ENCODE data around the gene TM4SF1. TPM values are rescaled to one million over a fixed set of nuclear protein-coding genes. Genes with fewer than 3 reads are reported as not detected.

The TM4SF1 gene
- total and polyA plus RNA-seq, 10 donors, result 31.0 to 260 (median 123) TPM

GRCh38 chr3:149319750-149320149 lies 57.7 kb downstream of the TM4SF1 start:
- no peaks in the 10 kb centered on the region for H3K27me3 ChIP-seq (replicated peaks in 1 of 7)
- no peak overlapping the region for H3K27ac ChIP-seq
- WGBS, 5 donors, result 93 to 99% (median 95%) methylated on average over 3 of the region's 3 CpGs
- DNase-seq, result no peak
- H3K36me3 ChIP-seq, result peaks cover 0 to 47% (median 3%) of the 10 kb centered on the region in 6 donors
- no peak overlapping the region for H3K4me3 ChIP-seq
- no peaks in the 10 kb centered on the region for H3K4me1 ChIP-seq
- intact Hi-C loops (cut with DNase I; ENCODE audit: low total_unique reads), result no loop called here
- no peaks in the 10 kb centered on the region for H3K9me3 ChIP-seq
- TF ChIP-seq CTCF (IDR thresholded peaks at IDR 0.05 in 8 of 11, conservative IDR thresholded peaks at IDR 0.05 in 3 of 11), result no peak
- no peak for TF ChIP-seq POLR2A (IDR thresholded peaks at IDR 0.05)
- TF ChIP-seq POLR2AphosphoS5 (IDR thresholded peaks at IDR 0.05), result no peak

Other genes starting within 250 kb of the TM4SF1 start
- gene HPS3, start 248.0 kb downstream of the TM4SF1 start, total RNA-seq, result 10 to 100 TPM; 27.4 to 59.7 (median 41.9) TPM
- gene HPS3, start 248.0 kb downstream of the TM4SF1 start, polyA plus RNA-seq, result 10 to 100 TPM; 16.2 to 18.8 (median 17.4) TPM
- 100 to 1,000 TPM in 4 of 7 donors, 10 to 100 TPM in 3; 42.0 to 121 (median 101) TPM for gene CP, start 155.8 kb downstream of the TM4SF1 start, total RNA-seq
- 10 to 100 TPM; 16.1 to 40.4 (median 25.2) TPM for gene CP, start 155.8 kb downstream of the TM4SF1 start, polyA plus RNA-seq
- gene TM4SF18, start 44.0 kb downstream of the TM4SF1 start, total RNA-seq, result 10 to 100 TPM; 14.9 to 97.4 (median 59.7) TPM
- 10 to 100 TPM in 1 of 3 donors, 1 to 10 TPM in 2; 6.6 to 23.1 (median 6.9) TPM for gene TM4SF18, start 44.0 kb downstream of the TM4SF1 start, polyA plus RNA-seq
- gene TM4SF4, start 97.0 kb upstream of the TM4SF1 start, total RNA-seq, result not detected
- gene TM4SF4, start 97.0 kb upstream of the TM4SF1 start, polyA plus RNA-seq, result under 1 TPM in 2 of 3 donors, not detected in 1; 0.11 to 0.29 TPM

All from spleen (tissue), 11 donors.